ENCODE results near the gene DNAH12. TPM values are rescaled to one million over a fixed set of nuclear protein-coding genes. Genes with fewer than 3 reads are reported as not detected.

DNAH12 gene
- total RNA-seq, 2 experiments from 2014 or later, result 0.21 TPM; not detected in 1

- Histone ChIP-seq H3K4me2 (ENCODE audit: low read length) (peak overlapping the region; percentile 87), H3K9me2 (ENCODE audit: insufficient read depth, low read length) (no peaks in the 10 kb centered on the region), H3K9me3 (ENCODE audit: low read length) (no peaks in the 10 kb centered on the region), H4K20me1 (ENCODE audit: insufficient read depth, low read length) (peaks cover 20% of the 10 kb centered on the region), H3K4me3 (ENCODE audit: low read depth, low read length, poor library complexity, severe bottlenecking) (peak overlapping the region; percentile 78), H2AFZ (ENCODE audit: low read length) (peak overlapping the region; percentile 90), H3K27ac (ENCODE audit: low read depth, low read length, poor library complexity, severe bottlenecking) (peak overlapping the region; percentile 77), H3K79me2 (ENCODE audit: insufficient read depth, low read depth, low read length) (peaks cover 46% of the 10 kb centered on the region), H3K36me3 (ENCODE audit: insufficient read depth, low read length) (peaks cover 30% of the 10 kb centered on the region), H3K4me1 (ENCODE audit: insufficient read depth, low read length, poor library complexity, severe bottlenecking) (peaks cover 26% of the 10 kb centered on the region)
- no peak for TF ChIP-seq EZH2phosphoT487 (IDR thresholded peaks at IDR 0.05; ENCODE audit: borderline replicate concordance, low read depth, low read length)
- TF ChIP-seq, protein P1, sequence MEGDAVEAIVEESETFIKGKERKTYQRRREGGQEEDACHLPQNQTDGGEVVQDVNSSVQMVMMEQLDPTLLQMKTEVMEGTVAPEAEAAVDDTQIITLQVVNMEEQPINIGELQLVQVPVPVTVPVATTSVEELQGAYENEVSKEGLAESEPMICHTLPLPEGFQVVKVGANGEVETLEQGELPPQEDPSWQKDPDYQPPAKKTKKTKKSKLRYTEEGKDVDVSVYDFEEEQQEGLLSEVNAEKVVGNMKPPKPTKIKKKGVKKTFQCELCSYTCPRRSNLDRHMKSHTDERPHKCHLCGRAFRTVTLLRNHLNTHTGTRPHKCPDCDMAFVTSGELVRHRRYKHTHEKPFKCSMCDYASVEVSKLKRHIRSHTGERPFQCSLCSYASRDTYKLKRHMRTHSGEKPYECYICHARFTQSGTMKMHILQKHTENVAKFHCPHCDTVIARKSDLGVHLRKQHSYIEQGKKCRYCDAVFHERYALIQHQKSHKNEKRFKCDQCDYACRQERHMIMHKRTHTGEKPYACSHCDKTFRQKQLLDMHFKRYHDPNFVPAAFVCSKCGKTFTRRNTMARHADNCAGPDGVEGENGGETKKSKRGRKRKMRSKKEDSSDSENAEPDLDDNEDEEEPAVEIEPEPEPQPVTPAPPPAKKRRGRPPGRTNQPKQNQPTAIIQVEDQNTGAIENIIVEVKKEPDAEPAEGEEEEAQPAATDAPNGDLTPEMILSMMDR (conservative IDR thresholded peaks at IDR 0.05; ENCODE audit: low read length), result no peak
- intact Hi-C loops (cut with micrococcal nuclease; ENCODE audit: unreplicated experiment), result loop anchor here (5.0 to 10.0 kb wide), 3 partner anchors 117 to 381 kb away; partner anchors contain the start of gene SLMAP
- DNase-seq (ENCODE audit: low spot score), result no peak
- BruUV-seq (replicated peaks), result TSS peak; percentile 97
- ChIA-PET POLR2A (interaction anchor here (0.7 to 2.7 kb wide), 8 partner anchors 11 to 490 kb away, joined by 3 to 7 read pairs (median 4); partner anchors contain the start of gene ARF4), CTCF (ENCODE audit: unreplicated experiment) (no interaction called here)
Observed at GRCh38 chr3:57555306-57555705, 11.2 kb upstream of the DNAH12 start.

- H3K36me3 ChIP-seq (ENCODE audit: insufficient read depth, low read length), result no peaks in the 10 kb centered on the region
- H3K4me1 ChIP-seq (ENCODE audit: insufficient read depth, low read length, poor library complexity, severe bottlenecking), result peaks cover 15% of the 10 kb centered on the region
- BruUV-seq (replicated peaks), result no TSS peak
- no peak for DNase-seq (ENCODE audit: low spot score)
- TF ChIP-seq, protein P1 (conservative IDR thresholded peaks at IDR 0.05; ENCODE audit: low read length), result no peak
- TF ChIP-seq EZH2phosphoT487 (IDR thresholded peaks at IDR 0.05; ENCODE audit: borderline replicate concordance, low read depth, low read length), result no peak
- H3K27ac ChIP-seq (ENCODE audit: low read depth, low read length, poor library complexity, severe bottlenecking), result no peak overlapping the region
- CTCF ChIA-PET (ENCODE audit: unreplicated experiment), result no interaction called here
- H3K9me3 ChIP-seq (ENCODE audit: low read length), result no peaks in the 10 kb centered on the region
- no peak overlapping the region for H3K4me2 ChIP-seq (ENCODE audit: low read length)
- no peaks in the 10 kb centered on the region for H3K79me2 ChIP-seq (ENCODE audit: insufficient read depth, low read depth, low read length)
- H4K20me1 ChIP-seq (ENCODE audit: insufficient read depth, low read length), result no peaks in the 10 kb centered on the region
- POLR2A ChIA-PET, result interaction anchor here (0.6 to 1.1 kb wide), 2 partner anchors 10 to 955 kb away, joined by 3 read pairs; partner anchors contain the start of gene PDE12
- H3K9me2 ChIP-seq (ENCODE audit: insufficient read depth, low read length), result no peaks in the 10 kb centered on the region
- H3K4me3 ChIP-seq (ENCODE audit: low read depth, low read length, poor library complexity, severe bottlenecking), result no peak overlapping the region
- intact Hi-C loops (cut with micrococcal nuclease; ENCODE audit: unreplicated experiment), result no loop called here
- no peak overlapping the region for H2AFZ ChIP-seq (ENCODE audit: low read length)
Observed at GRCh38 chr3:57546616-57547015, 2.5 kb upstream of the DNAH12 start.

DNA sequence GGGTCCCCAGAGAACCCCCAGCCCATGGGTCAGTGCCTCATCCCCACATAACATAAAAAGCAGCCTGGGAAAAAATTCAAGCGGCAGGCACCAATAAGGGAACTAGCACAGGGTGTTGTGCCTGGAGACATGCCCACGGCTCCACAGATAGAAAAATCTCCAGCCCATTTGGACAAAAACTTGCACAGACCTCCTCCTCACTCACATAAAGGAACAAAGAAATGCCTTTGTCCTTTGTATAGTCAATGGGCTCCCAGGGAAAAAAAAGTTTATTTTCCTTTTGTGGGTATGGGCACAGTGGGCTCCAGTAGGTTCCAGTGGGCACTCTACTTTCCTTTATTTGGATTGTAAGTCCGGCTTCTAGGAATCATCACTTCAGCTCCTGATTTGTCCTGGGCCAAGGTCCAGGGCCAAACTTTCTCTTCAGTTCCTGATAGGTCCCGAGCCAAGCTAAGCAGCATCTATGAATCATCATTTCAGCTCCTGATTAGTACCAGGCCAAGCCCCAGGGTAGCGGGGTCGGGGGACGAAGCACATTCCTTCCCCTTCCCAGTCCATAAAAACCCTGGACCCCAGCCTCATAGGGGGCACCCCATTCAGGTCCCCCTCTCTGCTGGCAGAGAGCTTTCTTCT lies 1.6 kb upstream of the DNAH12 start:
- no peak overlapping the region for H3K27ac ChIP-seq (ENCODE audit: low read depth, low read length, poor library complexity, severe bottlenecking)
- no peaks in the 10 kb centered on the region for H4K20me1 ChIP-seq (ENCODE audit: insufficient read depth, low read length)
- DNase-seq (ENCODE audit: low spot score), result no peak
- H3K4me2 ChIP-seq (ENCODE audit: low read length), result no peak overlapping the region
- H3K9me2 ChIP-seq (ENCODE audit: insufficient read depth, low read length), result no peaks in the 10 kb centered on the region
- no peaks in the 10 kb centered on the region for H3K36me3 ChIP-seq (ENCODE audit: insufficient read depth, low read length)
- H3K4me1 ChIP-seq (ENCODE audit: insufficient read depth, low read length, poor library complexity, severe bottlenecking), result peaks cover 15% of the 10 kb centered on the region
- POLR2A ChIA-PET, result interaction anchor here (0.5 to 1.1 kb wide), 3 partner anchors 10 to 870 kb away, joined by 3 read pairs; partner anchors contain the start of gene PDE12
- no TSS peak for BruUV-seq (replicated peaks)
- intact Hi-C loops (cut with micrococcal nuclease; ENCODE audit: unreplicated experiment), result no loop called here
- CTCF ChIA-PET (ENCODE audit: unreplicated experiment), result no interaction called here
- TF ChIP-seq EZH2phosphoT487 (IDR thresholded peaks at IDR 0.05; ENCODE audit: borderline replicate concordance, low read depth, low read length), result no peak
- TF ChIP-seq, protein P1 (conservative IDR thresholded peaks at IDR 0.05; ENCODE audit: low read length), result no peak
- H3K4me3 ChIP-seq (ENCODE audit: low read depth, low read length, poor library complexity, severe bottlenecking), result no peak overlapping the region
- H3K79me2 ChIP-seq (ENCODE audit: insufficient read depth, low read depth, low read length), result no peaks in the 10 kb centered on the region
- H3K9me3 ChIP-seq (ENCODE audit: low read length), result no peaks in the 10 kb centered on the region
- H2AFZ ChIP-seq (ENCODE audit: low read length), result no peak overlapping the region

Data from OCI-LY7 (cell line).